GM12872 (cell line): ENCODE measurements around the gene PER1.

Source experiments
- TF ChIP-seq, protein P1 (sequence below): IDR thresholded peaks from 3 replicates; pipeline ENCODE4 v1.5.1; 2011; ENCODE audit warnings: low read depth, mild to moderate bottlenecking, low read length, moderate library complexity; ENCODE audit not compliant: insufficient read depth

Gene PER1

DNA sequence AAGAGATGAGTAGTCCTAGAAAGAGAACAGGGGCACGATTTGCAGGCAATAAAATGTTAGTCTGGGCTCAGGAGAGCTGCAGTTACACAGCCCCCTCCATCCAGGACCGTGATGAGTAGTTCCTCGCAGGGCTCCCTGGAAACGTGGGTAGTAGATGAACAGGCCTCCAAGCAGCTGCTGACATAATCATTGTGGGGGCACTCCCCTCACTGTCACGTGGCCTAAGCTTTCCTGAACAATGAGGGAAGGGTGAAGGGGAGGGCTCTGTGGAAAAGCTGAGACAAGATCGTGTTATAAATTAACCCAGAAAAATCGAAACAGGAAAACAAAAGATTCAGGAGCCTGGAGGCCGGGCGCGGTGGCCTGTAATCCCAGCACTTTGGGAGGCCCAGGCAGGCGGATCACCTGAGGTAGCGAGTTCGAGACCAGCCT is 1.3 kb upstream of the PER1 start:
- TF ChIP-seq, protein P1, sequence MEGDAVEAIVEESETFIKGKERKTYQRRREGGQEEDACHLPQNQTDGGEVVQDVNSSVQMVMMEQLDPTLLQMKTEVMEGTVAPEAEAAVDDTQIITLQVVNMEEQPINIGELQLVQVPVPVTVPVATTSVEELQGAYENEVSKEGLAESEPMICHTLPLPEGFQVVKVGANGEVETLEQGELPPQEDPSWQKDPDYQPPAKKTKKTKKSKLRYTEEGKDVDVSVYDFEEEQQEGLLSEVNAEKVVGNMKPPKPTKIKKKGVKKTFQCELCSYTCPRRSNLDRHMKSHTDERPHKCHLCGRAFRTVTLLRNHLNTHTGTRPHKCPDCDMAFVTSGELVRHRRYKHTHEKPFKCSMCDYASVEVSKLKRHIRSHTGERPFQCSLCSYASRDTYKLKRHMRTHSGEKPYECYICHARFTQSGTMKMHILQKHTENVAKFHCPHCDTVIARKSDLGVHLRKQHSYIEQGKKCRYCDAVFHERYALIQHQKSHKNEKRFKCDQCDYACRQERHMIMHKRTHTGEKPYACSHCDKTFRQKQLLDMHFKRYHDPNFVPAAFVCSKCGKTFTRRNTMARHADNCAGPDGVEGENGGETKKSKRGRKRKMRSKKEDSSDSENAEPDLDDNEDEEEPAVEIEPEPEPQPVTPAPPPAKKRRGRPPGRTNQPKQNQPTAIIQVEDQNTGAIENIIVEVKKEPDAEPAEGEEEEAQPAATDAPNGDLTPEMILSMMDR: no peak

DNA sequence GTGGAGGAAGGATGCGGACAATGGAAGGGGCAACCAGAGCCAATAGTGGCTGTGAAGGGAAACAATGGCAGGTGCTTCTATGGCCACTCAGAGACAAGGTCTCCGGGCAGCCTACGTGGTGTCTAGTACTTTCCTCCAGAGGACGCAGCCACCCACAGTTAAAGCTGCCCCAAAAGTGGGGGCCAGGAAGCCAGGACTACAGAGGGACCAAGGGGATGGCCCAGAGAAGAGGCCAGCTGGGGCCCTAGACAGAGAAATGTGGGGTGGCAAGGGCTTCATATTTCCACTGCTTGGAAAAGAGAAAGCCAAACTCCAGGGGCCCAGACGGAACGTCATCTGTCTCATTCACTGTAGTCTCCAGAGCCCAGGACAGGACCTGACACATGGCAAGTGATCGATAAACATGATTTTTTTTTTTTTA is 837 bp upstream of the PER1 start:
- TF ChIP-seq, protein P1: no peak

DNA sequence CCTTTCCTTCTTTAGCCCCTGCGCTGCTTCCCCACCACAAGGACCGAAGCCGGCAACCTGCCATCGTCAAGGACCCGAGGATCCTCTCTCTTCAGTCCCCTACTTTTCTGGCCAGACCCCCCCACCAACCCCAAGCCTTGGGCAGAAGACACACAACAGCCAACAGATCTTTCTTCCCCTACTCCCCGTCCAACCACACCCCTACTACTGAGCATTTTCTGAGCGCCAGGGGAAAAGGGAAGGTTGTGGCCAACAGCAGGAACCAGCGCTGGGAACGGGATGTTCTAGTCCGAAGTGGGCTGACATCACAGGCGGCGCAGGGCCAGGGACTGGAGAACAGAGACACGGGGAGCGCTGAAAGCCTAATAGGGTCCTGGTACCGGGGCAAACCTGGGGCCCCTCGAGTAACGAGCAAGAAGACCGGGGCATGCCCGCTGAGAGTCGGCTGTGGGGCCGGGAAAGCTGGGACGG is 528 bp downstream of the PER1 start:
- TF ChIP-seq, protein P1: no peak

DNA sequence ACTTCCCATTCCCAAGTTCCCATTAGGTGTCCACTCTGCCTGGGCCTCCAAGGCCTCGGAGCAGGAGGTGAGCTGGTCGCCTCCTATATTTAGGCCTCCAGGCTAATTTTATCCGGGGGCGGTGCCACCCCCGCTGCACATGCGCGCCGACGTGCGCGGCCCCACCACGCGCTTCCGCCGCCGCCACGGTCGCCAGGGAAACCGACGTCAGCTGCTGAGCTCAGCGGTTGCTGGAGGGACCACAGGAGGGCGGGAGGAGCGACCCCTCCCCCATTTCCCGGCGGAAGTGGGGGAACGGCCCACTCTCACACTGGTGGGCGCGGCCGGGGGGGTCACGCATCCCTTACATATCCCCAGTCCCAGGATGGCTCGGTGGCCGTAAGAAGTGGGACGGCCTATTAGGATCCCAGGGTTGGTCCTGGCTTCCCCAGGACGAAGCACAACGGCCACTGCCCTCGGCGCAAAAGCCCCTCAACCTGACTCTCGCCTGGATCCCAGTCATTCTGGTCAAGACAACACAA is 1.0 kb downstream of the PER1 start:
- TF ChIP-seq, protein P1: no peak

DNA sequence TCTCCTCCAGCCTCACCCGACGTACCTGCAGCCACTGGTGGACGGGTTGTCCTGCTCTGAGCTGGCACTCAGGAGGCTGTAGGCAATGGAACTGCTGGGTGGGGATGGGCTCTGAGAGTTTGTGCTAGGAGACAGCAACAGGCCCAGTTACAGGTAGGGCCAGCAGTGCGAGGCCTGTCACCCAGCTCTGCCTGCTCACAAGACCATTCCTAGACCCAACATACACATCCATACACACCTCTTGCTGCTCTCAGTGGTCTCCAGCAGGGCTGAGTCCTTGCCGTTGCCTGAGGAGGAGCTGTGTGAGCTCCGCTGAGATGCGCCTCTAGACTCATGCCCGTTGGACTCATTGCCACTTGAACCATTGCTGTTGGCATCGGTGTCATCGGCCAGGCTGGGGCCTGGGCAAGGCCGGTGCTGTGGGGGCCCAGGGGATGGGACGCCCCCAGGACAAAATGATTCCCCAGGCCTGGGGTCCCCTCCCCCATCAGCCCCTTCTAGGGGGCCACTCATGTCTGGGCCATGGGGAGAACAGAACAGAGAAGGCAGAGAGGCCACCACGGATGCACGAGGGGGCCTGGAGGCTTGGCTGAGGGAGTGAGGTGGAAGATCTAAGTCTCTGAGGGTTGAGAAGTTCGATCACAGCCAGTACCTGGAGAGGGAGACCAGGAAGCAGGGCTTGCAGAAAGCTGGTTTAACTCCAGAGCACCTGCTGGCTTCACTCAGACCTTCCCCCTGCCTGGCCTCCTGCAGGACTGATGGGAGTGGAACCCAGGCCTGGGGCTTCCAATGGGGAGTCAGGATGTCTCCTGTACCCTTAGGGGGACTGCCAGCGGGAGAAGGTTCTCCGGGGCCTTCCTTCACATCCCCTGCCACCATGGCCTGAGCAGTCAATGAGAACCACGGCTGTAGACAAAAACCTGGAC is 1.7 kb downstream of the PER1 start:
- TF ChIP-seq, protein P1: no peak

DNA sequence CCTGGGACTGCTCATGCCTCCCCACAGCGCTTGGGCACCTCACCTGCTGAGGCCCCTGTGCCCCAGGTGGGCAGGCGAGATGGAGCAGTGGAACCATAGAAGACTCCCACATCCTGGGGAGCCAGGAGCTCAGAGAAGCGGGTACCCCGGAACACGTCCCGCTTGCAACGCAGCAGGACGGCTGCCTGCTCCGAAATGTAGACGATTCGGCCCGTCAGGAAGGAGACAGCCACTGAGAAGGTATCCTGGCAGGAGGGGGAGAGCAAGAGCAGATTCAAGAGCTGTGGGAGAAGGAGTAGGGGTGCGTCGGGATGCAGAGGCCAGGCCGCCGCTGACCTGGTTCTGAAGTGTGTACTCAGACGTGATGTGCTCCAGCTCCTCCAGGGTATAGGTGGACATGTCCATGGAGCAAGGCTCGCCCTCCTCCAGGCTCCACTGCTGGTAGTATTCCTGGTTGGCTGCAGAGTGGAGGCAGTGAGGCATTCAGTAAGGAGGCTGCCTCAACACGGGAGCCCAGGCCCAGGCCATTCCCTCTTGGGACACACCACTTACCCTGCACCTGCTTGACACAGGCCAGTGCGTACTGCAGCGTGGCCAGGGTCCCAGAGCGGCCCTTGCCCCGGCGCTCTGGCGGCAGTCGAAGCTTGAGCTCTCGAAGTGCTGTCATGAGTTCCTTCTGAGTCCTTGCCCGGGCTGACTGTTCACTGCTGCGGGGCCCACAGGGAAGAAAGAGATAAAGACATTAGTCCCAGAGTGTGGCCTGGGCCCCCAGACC is 2.6 kb downstream of the PER1 start:
- TF ChIP-seq, protein P1: no peak

DNA sequence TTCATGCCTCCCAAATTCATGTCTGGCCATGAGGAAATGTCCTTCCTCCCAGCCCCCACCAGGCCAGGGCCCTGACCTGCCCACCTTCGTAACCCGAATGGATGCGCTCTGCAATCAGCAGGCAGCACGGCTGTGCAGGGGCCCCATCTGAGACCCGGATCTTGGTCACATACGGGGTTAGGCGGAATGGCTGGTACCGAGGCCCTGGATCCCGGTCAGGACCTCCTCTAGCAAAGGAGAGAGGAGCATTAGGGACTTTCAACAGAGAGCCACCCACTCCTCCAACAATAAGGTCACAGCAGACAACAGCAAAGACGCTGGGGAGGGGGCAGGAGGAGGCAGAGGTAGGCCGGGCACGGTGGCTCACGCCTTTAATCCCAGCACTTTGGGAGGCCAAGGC is 3.6 kb downstream of the PER1 start:
- TF ChIP-seq, protein P1: no peak
